Measurements from ENCODE around the gene USE1.

DNA sequence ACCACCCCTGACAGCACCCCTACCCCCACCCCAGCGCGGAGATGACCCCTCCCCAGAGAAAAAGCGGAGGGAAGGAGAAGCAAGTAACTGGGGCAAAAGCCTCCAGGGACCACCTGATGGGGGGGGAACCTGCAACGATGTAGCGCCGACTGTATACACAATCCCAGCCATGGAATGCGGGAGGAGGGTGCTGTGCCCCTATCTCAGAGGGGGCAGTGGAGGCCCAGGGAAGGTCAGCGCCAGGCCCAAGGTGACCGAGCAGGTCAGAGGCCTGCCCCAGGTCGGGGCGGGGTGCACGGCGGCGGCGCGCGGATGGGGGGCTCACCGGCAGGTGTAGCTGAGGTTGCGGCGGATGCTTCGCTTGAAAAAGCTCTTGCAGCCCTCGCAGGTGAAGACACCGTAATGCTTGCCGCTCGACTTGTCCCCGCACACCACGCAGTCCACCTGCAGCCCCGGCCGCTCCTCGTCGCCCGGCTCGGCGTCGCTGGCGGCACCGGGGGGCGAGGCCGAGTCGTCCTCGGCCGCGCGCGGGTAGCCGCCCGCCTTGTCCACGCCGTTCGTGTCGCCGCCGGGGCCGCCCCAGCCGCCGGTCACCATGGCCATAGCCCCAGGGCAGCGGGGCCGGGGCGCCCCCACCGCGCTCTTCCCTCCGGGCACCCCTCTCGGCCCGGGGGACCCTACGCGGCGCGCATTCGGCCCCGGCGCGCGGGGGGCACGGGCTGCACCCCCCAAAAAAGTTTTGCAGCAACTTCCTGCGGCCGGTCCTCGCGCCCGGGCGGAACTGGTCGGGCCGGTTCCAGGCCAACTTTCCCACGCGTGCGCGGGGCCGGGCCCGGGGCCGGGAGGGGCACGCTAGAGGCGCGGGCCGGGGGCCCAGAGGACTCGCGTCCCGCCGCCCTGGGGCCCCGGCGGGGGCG is 29.7 kb downstream of the USE1 start:
- TF ChIP-seq, protein P1, sequence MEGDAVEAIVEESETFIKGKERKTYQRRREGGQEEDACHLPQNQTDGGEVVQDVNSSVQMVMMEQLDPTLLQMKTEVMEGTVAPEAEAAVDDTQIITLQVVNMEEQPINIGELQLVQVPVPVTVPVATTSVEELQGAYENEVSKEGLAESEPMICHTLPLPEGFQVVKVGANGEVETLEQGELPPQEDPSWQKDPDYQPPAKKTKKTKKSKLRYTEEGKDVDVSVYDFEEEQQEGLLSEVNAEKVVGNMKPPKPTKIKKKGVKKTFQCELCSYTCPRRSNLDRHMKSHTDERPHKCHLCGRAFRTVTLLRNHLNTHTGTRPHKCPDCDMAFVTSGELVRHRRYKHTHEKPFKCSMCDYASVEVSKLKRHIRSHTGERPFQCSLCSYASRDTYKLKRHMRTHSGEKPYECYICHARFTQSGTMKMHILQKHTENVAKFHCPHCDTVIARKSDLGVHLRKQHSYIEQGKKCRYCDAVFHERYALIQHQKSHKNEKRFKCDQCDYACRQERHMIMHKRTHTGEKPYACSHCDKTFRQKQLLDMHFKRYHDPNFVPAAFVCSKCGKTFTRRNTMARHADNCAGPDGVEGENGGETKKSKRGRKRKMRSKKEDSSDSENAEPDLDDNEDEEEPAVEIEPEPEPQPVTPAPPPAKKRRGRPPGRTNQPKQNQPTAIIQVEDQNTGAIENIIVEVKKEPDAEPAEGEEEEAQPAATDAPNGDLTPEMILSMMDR (IDR thresholded peaks at IDR 0.05), result no peak
- no peak for TF ChIP-seq POLR2A (IDR thresholded peaks at IDR 0.05)
